Lower leg skin (tissue), 3 donors: ENCODE results near the gene ERC2.

Source experiments
- CTCF ChIP-seq, 3 donors: fragments of 450-650 bp; IDR thresholded peaks; one replicate each; pipeline ENCODE4 v1.5.1; 2016; ENCODE audit warnings: antibody characterized with exemption in 3 of 3, mild to moderate bottlenecking in 3 of 3, moderate library complexity in 2 of 3
- POLR2A ChIP-seq, 2 donors: fragments of 450-650 bp; IDR thresholded peaks; one replicate each; pipeline ENCODE4 v1.6.1; 2016 to 2017; ENCODE audit warnings: antibody characterized with exemption in 2 of 2, mild to moderate bottlenecking in 1 of 2, moderate library complexity in 1 of 2

GRCh38 chr3:56323986-56324420, 144.3 kb downstream of the ERC2 start:
- TF ChIP-seq CTCF (IDR thresholded peaks at IDR 0.05) (no peak), POLR2A (IDR thresholded peaks at IDR 0.05) (no peak)
